T follicular helper cell (primary cell): ENCODE results near the gene TM9SF3.

ENCODE experiments used
- DNase-seq: peaks from one replicate; pipeline ENCODE4 v3.0.0-alpha.2; 2020; ENCODE audit warnings: low read depth

TM9SF3 gene

GRCh38 chr10:96509017-96509641 lies 77.7 kb downstream of the TM9SF3 start:
- DNase-seq = no peak

- DNase-seq = no peak
Measured at GRCh38 chr10:96507044-96507443, 79.8 kb downstream of the TM9SF3 start.

- DNase-seq = no peak
Measured at GRCh38 chr10:96505150-96506136, 81.4 kb downstream of the TM9SF3 start.

- DNase-seq = no peak
Measured at GRCh38 chr10:96502561-96503282, 84.1 kb downstream of the TM9SF3 start.

- DNase-seq = no peak
Measured at GRCh38 chr10:96501985-96502384, 84.8 kb downstream of the TM9SF3 start.

GRCh38 chr10:96500519-96500918 lies 86.3 kb downstream of the TM9SF3 start:
- no peak for DNase-seq

GRCh38 chr10:96500050-96500449 lies 86.8 kb downstream of the TM9SF3 start:
- DNase-seq = no peak

GRCh38 chr10:96497391-96497790 lies 89.4 kb downstream of the TM9SF3 start:
- DNase-seq = no peak

- no peak for DNase-seq
Measured at GRCh38 chr10:96496281-96496925, 90.4 kb downstream of the TM9SF3 start.

GRCh38 chr10:96495544-96495943 lies 91.3 kb downstream of the TM9SF3 start:
- no peak for DNase-seq

- DNase-seq = no peak
Measured at GRCh38 chr10:96494694-96495093, 92.1 kb downstream of the TM9SF3 start.

- no peak for DNase-seq
Measured at GRCh38 chr10:96493871-96494525, 92.8 kb downstream of the TM9SF3 start.

- DNase-seq = no peak
Measured at GRCh38 chr10:96493254-96493653, 93.6 kb downstream of the TM9SF3 start.

GRCh38 chr10:96491303-96491702 lies 95.5 kb downstream of the TM9SF3 start:
- no peak for DNase-seq

GRCh38 chr10:96488161-96488935 lies 98.5 kb downstream of the TM9SF3 start:
- DNase-seq = no peak

- no peak for DNase-seq
Measured at GRCh38 chr10:96482815-96483588, 103.8 kb downstream of the TM9SF3 start.

GRCh38 chr10:96478355-96478754 lies 108.5 kb downstream of the TM9SF3 start:
- no peak for DNase-seq

GRCh38 chr10:96473866-96474265 lies 112.9 kb downstream of the TM9SF3 start:
- DNase-seq = no peak

GRCh38 chr10:96470116-96470743 lies 116.6 kb downstream of the TM9SF3 start:
- DNase-seq = no peak
